ENCODE measurements around the gene SLC35G3. TPM values are rescaled to one million over a fixed set of nuclear protein-coding genes. Genes with fewer than 3 reads are reported as not detected.

Gene SLC35G3
- total and polyA plus RNA-seq, 10 of the 15 experiments (the other 5 are each of a cell fraction or from before 2014, with no cell fraction given) = not detected

- TF ChIP-seq YY1 (IDR thresholded peaks at IDR 0.05; ENCODE audit: low read depth, low read length) = no peak
Observed at GRCh38 chr17:35191001-35191695, 3.0 kb downstream of the SLC35G3 start (continued).

DNA sequence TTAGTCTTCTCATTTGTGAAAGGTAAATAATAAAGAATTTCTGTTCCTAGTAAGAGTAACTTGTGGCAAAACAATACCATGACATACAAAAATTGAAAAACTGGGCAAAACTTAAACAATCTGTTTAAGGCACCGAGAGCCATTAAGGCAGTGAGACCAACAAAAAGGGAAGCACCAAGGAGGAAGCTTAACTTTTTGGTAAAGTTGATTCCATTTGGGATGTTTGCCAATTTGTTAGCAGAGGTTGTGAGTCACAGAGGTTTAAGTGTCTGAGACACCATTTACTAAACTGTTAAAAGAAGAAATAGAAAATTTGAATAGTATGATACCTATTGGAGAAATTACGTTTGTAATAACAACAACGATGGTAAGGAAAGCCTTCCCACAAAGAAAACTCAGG, 4.9 kb downstream of the SLC35G3 start:
- H3K36me3 ChIP-seq (ENCODE audit: control insufficient read depth in 2 of 2, insufficient read depth in 2 of 2, low read length in 1 of 2) = no peaks in the 10 kb centered on the region
- WGBS (ENCODE audit: insufficient coverage, insufficient replicate concordance, low lambda C conversion rate, missing lambda C conversion rate) = 29% methylated on average over 3 of the region's 3 CpGs
- H3K27ac ChIP-seq (ENCODE audit: control insufficient read depth, insufficient read depth) = no peak overlapping the region
- TF ChIP-seq STAT1 (conservative IDR thresholded peaks at IDR 0.05) (no peak), SPI1 (IDR thresholded peaks at IDR 0.05; ENCODE audit: borderline replicate concordance, insufficient read depth, low read depth, low read length) (no peak), ELK1 (IDR thresholded peaks at IDR 0.05; ENCODE audit: low read depth, low read length) (no peak), RBBP5 (conservative IDR thresholded peaks at IDR 0.05) (no peak), SREBF1 (IDR thresholded peaks at IDR 0.05; ENCODE audit: low read length) (no peak), MEF2B (IDR thresholded peaks at IDR 0.05; ENCODE audit: partially characterized antibody, poor library complexity, severe bottlenecking) (no peak), ZNF274 (IDR thresholded peaks at IDR 0.05; ENCODE audit: insufficient read depth, insufficient read length) (no peak), RFX5 (IDR thresholded peaks at IDR 0.05; ENCODE audit: low read depth, low read length) (no peak)
- DNase-seq (ENCODE audit: low read depth, low spot score) = no peak
- no peaks in the 10 kb centered on the region for H4K20me1 ChIP-seq (ENCODE audit: control insufficient read depth, insufficient read depth)
- no peaks in the 10 kb centered on the region for H3K79me2 ChIP-seq (ENCODE audit: control insufficient read depth, insufficient read depth, low read length)
- intact Hi-C loops (cut with micrococcal nuclease; ENCODE audit: unreplicated experiment) = no loop called here
- no peak overlapping the region for H2AFZ ChIP-seq (ENCODE audit: control insufficient read depth, low read depth, low read length)
- no TSS peak for BruUV-seq (replicated peaks)
- SMC1A ChIA-PET (ENCODE audit: uncharacterized antibody, unreplicated experiment) = interaction anchor here (1.4 kb wide), 1 partner anchor 9 kb away, joined by 3 read pairs; no protein-coding TSS in a partner anchor
- in situ Hi-C loops (cut with MboI) = no loop called here
- no peaks in the 10 kb centered on the region for H3K27me3 ChIP-seq (replicated peaks in 1 of 2; ENCODE audit: control insufficient read depth in 2 of 2, insufficient read depth in 2 of 2, low read length in 1 of 2)
- no peak overlapping the region for H3K4me3 ChIP-seq
- H3K4me1 ChIP-seq (ENCODE audit: control insufficient read depth, insufficient read depth, low read length) = no peaks in the 10 kb centered on the region
- H3K4me2 ChIP-seq (ENCODE audit: control insufficient read depth, insufficient read depth) = no peak overlapping the region
- FAIRE-seq = no peak
- CTCF ChIA-PET = interaction anchor here (0.9 kb wide), 1 partner anchor 345 kb away, joined by 3 read pairs; no protein-coding TSS in a partner anchor
- ATAC-seq = no peak
- POLR2A ChIA-PET = no interaction called here
- H3K9ac ChIP-seq (ENCODE audit: control insufficient read depth, insufficient read depth, low read length) = no peak overlapping the region
- RAD21 ChIA-PET (ENCODE audit: unreplicated experiment) = no interaction called here
- H3K9me3 ChIP-seq (replicated peaks; ENCODE audit: control insufficient read depth, insufficient read depth, low read length) = no peaks in the 10 kb centered on the region

Data from GM12878 (cell line).